ENCODE results near the gene KRT7.

Gene KRT7

GRCh38 chr12:52212701-52213563, 20.1 kb upstream of the KRT7 start:
- Mint-ChIP-seq H3K9me3 (no peaks in the 10 kb centered on the region), H3K36me3 (ENCODE audit: low read depth) (no peaks in the 10 kb centered on the region), H3K27me3 (peaks cover 12% of the 10 kb centered on the region), H3K4me3 (no peak overlapping the region), H3K4me1 (ENCODE audit: low read depth) (peaks cover 49% of the 10 kb centered on the region), H3K27ac (no peak overlapping the region)
- intact Hi-C loops (cut with micrococcal nuclease), result no loop called here

GRCh38 chr12:52213564-52214420, 19.3 kb upstream of the KRT7 start:
- no peak overlapping the region for H3K4me3 Mint-ChIP-seq
- intact Hi-C loops (cut with micrococcal nuclease), result no loop called here
- no peak overlapping the region for H3K27ac Mint-ChIP-seq
- H3K36me3 Mint-ChIP-seq (ENCODE audit: low read depth), result no peaks in the 10 kb centered on the region
- H3K4me1 Mint-ChIP-seq (ENCODE audit: low read depth), result peaks cover 45% of the 10 kb centered on the region
- H3K27me3 Mint-ChIP-seq, result peaks cover 8% of the 10 kb centered on the region
- H3K9me3 Mint-ChIP-seq, result no peaks in the 10 kb centered on the region

- intact Hi-C loops (cut with micrococcal nuclease), result no loop called here
- Mint-ChIP-seq H3K4me1 (ENCODE audit: low read depth) (peaks cover 42% of the 10 kb centered on the region), H3K27me3 (peaks cover 9% of the 10 kb centered on the region), H3K4me3 (no peak overlapping the region), H3K9me3 (no peaks in the 10 kb centered on the region), H3K36me3 (ENCODE audit: low read depth) (no peaks in the 10 kb centered on the region), H3K27ac (no peak overlapping the region)
These were observed 18.6 kb upstream of the KRT7 start for GRCh38 chr12:52214421-52214802.

- peaks cover 33% of the 10 kb centered on the region for H3K4me1 Mint-ChIP-seq (ENCODE audit: low read depth)
- intact Hi-C loops (cut with micrococcal nuclease), result no loop called here
These were observed 17.4 kb upstream of the KRT7 start for GRCh38 chr12:52215587-52216031.

GRCh38 chr12:52216100-52216499, 16.9 kb upstream of the KRT7 start:
- Mint-ChIP-seq H3K9me3 (no peaks in the 10 kb centered on the region), H3K4me1 (ENCODE audit: low read depth) (peaks cover 28% of the 10 kb centered on the region), H3K27ac (no peak overlapping the region), H3K27me3 (peaks cover 18% of the 10 kb centered on the region), H3K36me3 (ENCODE audit: low read depth) (no peaks in the 10 kb centered on the region), H3K4me3 (no peak overlapping the region)
- intact Hi-C loops (cut with micrococcal nuclease), result no loop called here

More at GRCh38 chr12:52215587-52216031, 17.4 kb upstream of the KRT7 start:
- H3K4me3 Mint-ChIP-seq, result no peak overlapping the region
- no peak overlapping the region for H3K27ac Mint-ChIP-seq
- no peaks in the 10 kb centered on the region for H3K36me3 Mint-ChIP-seq (ENCODE audit: low read depth)
- no peaks in the 10 kb centered on the region for H3K9me3 Mint-ChIP-seq
- peaks cover 16% of the 10 kb centered on the region for H3K27me3 Mint-ChIP-seq

GRCh38 chr12:52216807-52217206, 16.2 kb upstream of the KRT7 start:
- no peaks in the 10 kb centered on the region for H3K36me3 Mint-ChIP-seq (ENCODE audit: low read depth)
- H3K4me3 Mint-ChIP-seq, result no peak overlapping the region
- intact Hi-C loops (cut with micrococcal nuclease), result no loop called here
- no peak overlapping the region for H3K27ac Mint-ChIP-seq
- peaks cover 18% of the 10 kb centered on the region for H3K27me3 Mint-ChIP-seq
- peaks cover 22% of the 10 kb centered on the region for H3K4me1 Mint-ChIP-seq (ENCODE audit: low read depth)
- H3K9me3 Mint-ChIP-seq, result no peaks in the 10 kb centered on the region

- no peak overlapping the region for H3K4me3 Mint-ChIP-seq
- intact Hi-C loops (cut with micrococcal nuclease), result no loop called here
- no peak overlapping the region for H3K27ac Mint-ChIP-seq
- peaks cover 26% of the 10 kb centered on the region for H3K4me1 Mint-ChIP-seq (ENCODE audit: low read depth)
- H3K27me3 Mint-ChIP-seq, result peaks cover 18% of the 10 kb centered on the region
- no peaks in the 10 kb centered on the region for H3K36me3 Mint-ChIP-seq (ENCODE audit: low read depth)
- H3K9me3 Mint-ChIP-seq, result no peaks in the 10 kb centered on the region
These were observed 15.8 kb upstream of the KRT7 start for GRCh38 chr12:52217223-52217622.

GRCh38 chr12:52218001-52218400, 15.0 kb upstream of the KRT7 start:
- Mint-ChIP-seq H3K4me1 (ENCODE audit: low read depth) (peaks cover 27% of the 10 kb centered on the region), H3K4me3 (no peak overlapping the region), H3K36me3 (ENCODE audit: low read depth) (no peaks in the 10 kb centered on the region), H3K27ac (no peak overlapping the region), H3K27me3 (peaks cover 18% of the 10 kb centered on the region), H3K9me3 (no peaks in the 10 kb centered on the region)
- intact Hi-C loops (cut with micrococcal nuclease), result no loop called here

GRCh38 chr12:52220477-52220876, 12.6 kb upstream of the KRT7 start:
- Mint-ChIP-seq H3K9me3 (no peaks in the 10 kb centered on the region), H3K27ac (no peak overlapping the region), H3K4me1 (ENCODE audit: low read depth) (peaks cover 24% of the 10 kb centered on the region), H3K4me3 (no peak overlapping the region), H3K27me3 (peaks cover 14% of the 10 kb centered on the region), H3K36me3 (ENCODE audit: low read depth) (no peaks in the 10 kb centered on the region)
- intact Hi-C loops (cut with micrococcal nuclease), result loop anchor here (5.0 kb wide), 1 partner anchor 107 kb away; no protein-coding TSS in a partner anchor

GRCh38 chr12:52221070-52221781, 11.8 kb upstream of the KRT7 start:
- Mint-ChIP-seq H3K4me1 (ENCODE audit: low read depth) (peaks cover 29% of the 10 kb centered on the region), H3K4me3 (no peak overlapping the region), H3K9me3 (no peaks in the 10 kb centered on the region), H3K36me3 (ENCODE audit: low read depth) (no peaks in the 10 kb centered on the region), H3K27me3 (peaks cover 14% of the 10 kb centered on the region), H3K27ac (no peak overlapping the region)
- intact Hi-C loops (cut with micrococcal nuclease), result loop anchor here (5.0 kb wide), 1 partner anchor 106 kb away; no protein-coding TSS in a partner anchor

GRCh38 chr12:52221912-52222457, 11.1 kb upstream of the KRT7 start:
- Mint-ChIP-seq H3K27ac (no peak overlapping the region), H3K4me3 (no peak overlapping the region), H3K27me3 (peaks cover 14% of the 10 kb centered on the region), H3K36me3 (ENCODE audit: low read depth) (no peaks in the 10 kb centered on the region), H3K4me1 (ENCODE audit: low read depth) (peaks cover 35% of the 10 kb centered on the region), H3K9me3 (no peaks in the 10 kb centered on the region)
- intact Hi-C loops (cut with micrococcal nuclease), result loop anchor here (5.0 kb wide), 1 partner anchor 105 kb away; no protein-coding TSS in a partner anchor

- peaks cover 14% of the 10 kb centered on the region for H3K27me3 Mint-ChIP-seq
These were observed 10.4 kb upstream of the KRT7 start for GRCh38 chr12:52222692-52223091.

GRCh38 chr12:52223406-52224039, 9.5 kb upstream of the KRT7 start:
- H3K36me3 Mint-ChIP-seq (ENCODE audit: low read depth), result no peaks in the 10 kb centered on the region

More at GRCh38 chr12:52222692-52223091, 10.4 kb upstream of the KRT7 start:
- H3K9me3 Mint-ChIP-seq, result no peaks in the 10 kb centered on the region
- no peaks in the 10 kb centered on the region for H3K36me3 Mint-ChIP-seq (ENCODE audit: low read depth)
- H3K4me3 Mint-ChIP-seq, result no peak overlapping the region
- no peak overlapping the region for H3K27ac Mint-ChIP-seq
- intact Hi-C loops (cut with micrococcal nuclease), result loop anchor here (5.0 kb wide), 1 partner anchor 105 kb away; no protein-coding TSS in a partner anchor
- peaks cover 37% of the 10 kb centered on the region for H3K4me1 Mint-ChIP-seq (ENCODE audit: low read depth)

More at GRCh38 chr12:52223406-52224039, 9.5 kb upstream of the KRT7 start:
- H3K4me1 Mint-ChIP-seq (ENCODE audit: low read depth), result peaks cover 43% of the 10 kb centered on the region
- no peak overlapping the region for H3K4me3 Mint-ChIP-seq
- no peaks in the 10 kb centered on the region for H3K9me3 Mint-ChIP-seq
- peaks cover 13% of the 10 kb centered on the region for H3K27me3 Mint-ChIP-seq
- H3K27ac Mint-ChIP-seq, result no peak overlapping the region
- intact Hi-C loops (cut with micrococcal nuclease), result loop anchor here (5.0 kb wide), 1 partner anchor 104 kb away; no protein-coding TSS in a partner anchor
